Neural cell (in vitro differentiated cells): ENCODE measurements around the gene HAPSTR1.

ENCODE experiments used
- EP300 ChIP-seq: fragments of 450-650 bp; conservative IDR thresholded peaks from 2 replicates; pipeline ENCODE4 v1.6.1; 2014; ENCODE audit warnings: antibody characterized with exemption, mild to moderate bottlenecking, moderate library complexity; ENCODE audit not compliant: poor library complexity, severe bottlenecking
- EZH2 ChIP-seq: fragments of 200-600, 300-800 bp; shearing (Covaris generic), sonication (generic); IDR thresholded peaks from 2 replicates; pipeline ENCODE4 v1.6.1; 2014; ENCODE audit warnings: antibody characterized with exemption, low read length, borderline replicate concordance, mild to moderate bottlenecking; ENCODE audit not compliant: insufficient read depth, poor library complexity, severe bottlenecking
- MXI1 ChIP-seq: fragments of 450-650 bp; conservative IDR thresholded peaks from 2 replicates; pipeline ENCODE4 v1.6.1; 2014; ENCODE audit warnings: antibody characterized with exemption, mild to moderate bottlenecking; ENCODE audit not compliant: poor library complexity, severe bottlenecking
- POLR2AphosphoS5 ChIP-seq: IDR thresholded peaks from 2 replicates; pipeline ENCODE4 v1.6.1; 2012
- TAF1 ChIP-seq: IDR thresholded peaks from 2 replicates; pipeline ENCODE4 v1.6.1; 2012; ENCODE audit warnings: low read depth
- TF ChIP-seq, protein P1 (sequence below): fragments of 450-650 bp; IDR thresholded peaks from 2 replicates; pipeline ENCODE4 v1.5.1; 2014; ENCODE audit warnings: antibody characterized with exemption, mild to moderate bottlenecking, moderate library complexity; ENCODE audit not compliant: poor library complexity, severe bottlenecking
- TF ChIP-seq, protein P2 (sequence below): IDR thresholded peaks from 2 replicates; pipeline ENCODE4 v1.6.1; 2012; ENCODE audit warnings: borderline replicate concordance

DNA sequence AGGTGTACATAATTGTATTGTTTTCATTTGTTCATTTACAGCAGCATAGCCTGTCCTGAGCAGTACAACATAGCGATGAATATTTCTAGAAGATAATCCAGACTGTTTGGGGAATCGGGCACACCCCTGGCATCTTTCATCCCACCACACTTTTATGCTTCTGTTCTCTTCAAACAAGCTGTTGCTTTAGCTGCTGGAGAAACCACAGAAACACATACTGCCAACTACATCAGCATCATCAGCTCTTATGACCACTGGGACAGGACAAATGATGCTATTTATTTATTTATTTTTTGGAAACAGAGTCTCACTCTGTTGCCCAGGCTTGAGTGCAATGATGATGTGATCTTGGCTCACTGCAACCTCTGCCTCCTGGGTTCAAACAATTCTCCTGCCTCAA lies 22.6 kb upstream of the HAPSTR1 start:
- TF ChIP-seq, protein P1, sequence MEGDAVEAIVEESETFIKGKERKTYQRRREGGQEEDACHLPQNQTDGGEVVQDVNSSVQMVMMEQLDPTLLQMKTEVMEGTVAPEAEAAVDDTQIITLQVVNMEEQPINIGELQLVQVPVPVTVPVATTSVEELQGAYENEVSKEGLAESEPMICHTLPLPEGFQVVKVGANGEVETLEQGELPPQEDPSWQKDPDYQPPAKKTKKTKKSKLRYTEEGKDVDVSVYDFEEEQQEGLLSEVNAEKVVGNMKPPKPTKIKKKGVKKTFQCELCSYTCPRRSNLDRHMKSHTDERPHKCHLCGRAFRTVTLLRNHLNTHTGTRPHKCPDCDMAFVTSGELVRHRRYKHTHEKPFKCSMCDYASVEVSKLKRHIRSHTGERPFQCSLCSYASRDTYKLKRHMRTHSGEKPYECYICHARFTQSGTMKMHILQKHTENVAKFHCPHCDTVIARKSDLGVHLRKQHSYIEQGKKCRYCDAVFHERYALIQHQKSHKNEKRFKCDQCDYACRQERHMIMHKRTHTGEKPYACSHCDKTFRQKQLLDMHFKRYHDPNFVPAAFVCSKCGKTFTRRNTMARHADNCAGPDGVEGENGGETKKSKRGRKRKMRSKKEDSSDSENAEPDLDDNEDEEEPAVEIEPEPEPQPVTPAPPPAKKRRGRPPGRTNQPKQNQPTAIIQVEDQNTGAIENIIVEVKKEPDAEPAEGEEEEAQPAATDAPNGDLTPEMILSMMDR: no peak
- no peak for TF ChIP-seq MXI1
- TF ChIP-seq, protein P2, sequence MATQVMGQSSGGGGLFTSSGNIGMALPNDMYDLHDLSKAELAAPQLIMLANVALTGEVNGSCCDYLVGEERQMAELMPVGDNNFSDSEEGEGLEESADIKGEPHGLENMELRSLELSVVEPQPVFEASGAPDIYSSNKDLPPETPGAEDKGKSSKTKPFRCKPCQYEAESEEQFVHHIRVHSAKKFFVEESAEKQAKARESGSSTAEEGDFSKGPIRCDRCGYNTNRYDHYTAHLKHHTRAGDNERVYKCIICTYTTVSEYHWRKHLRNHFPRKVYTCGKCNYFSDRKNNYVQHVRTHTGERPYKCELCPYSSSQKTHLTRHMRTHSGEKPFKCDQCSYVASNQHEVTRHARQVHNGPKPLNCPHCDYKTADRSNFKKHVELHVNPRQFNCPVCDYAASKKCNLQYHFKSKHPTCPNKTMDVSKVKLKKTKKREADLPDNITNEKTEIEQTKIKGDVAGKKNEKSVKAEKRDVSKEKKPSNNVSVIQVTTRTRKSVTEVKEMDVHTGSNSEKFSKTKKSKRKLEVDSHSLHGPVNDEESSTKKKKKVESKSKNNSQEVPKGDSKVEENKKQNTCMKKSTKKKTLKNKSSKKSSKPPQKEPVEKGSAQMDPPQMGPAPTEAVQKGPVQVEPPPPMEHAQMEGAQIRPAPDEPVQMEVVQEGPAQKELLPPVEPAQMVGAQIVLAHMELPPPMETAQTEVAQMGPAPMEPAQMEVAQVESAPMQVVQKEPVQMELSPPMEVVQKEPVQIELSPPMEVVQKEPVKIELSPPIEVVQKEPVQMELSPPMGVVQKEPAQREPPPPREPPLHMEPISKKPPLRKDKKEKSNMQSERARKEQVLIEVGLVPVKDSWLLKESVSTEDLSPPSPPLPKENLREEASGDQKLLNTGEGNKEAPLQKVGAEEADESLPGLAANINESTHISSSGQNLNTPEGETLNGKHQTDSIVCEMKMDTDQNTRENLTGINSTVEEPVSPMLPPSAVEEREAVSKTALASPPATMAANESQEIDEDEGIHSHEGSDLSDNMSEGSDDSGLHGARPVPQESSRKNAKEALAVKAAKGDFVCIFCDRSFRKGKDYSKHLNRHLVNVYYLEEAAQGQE: no peak
- no peak for TF ChIP-seq EP300
- no peak for TF ChIP-seq TAF1
- no peak for TF ChIP-seq POLR2AphosphoS5
- no peak for TF ChIP-seq EZH2
